Stimulated activated naive B cell treated with anti-CD40 and anti-IgM and Interleukin-4, amounts not matched to agents 10 μg/mL and 1 μg/mL and 100 μg/mL, for 72 hours (primary cell): ENCODE data around the gene PRR3.
A peak's percentile ranks its signal among the peaks of the same experiment; 100 is the strongest.

Experiments used
- ATAC-seq, 2 donors: fragments of 150-1000 bp; cut with Tn5 transposase; replicated peaks; 2 replicates each; pipeline ENCODE4 v1.10.0; 2021; ENCODE audit warnings: moderate library complexity in 1 of 2
- DNase-seq: peaks from one replicate; pipeline ENCODE4 v3.0.0; 2021
- H3K27ac Mint-ChIP-seq: one replicate; pipeline ENCODE4 v1.8.0; 2022; ENCODE audit warnings: mild to moderate bottlenecking, mixed read lengths
- H3K27me3 Mint-ChIP-seq, 2 donors: one replicate each; pipeline ENCODE4 v1.8.0; 2022; ENCODE audit warnings: mixed read lengths in 2 of 2
- H3K36me3 Mint-ChIP-seq, 2 donors: one replicate each; pipeline ENCODE4 v1.8.0; 2022; ENCODE audit warnings: mixed read lengths in 2 of 2, mild to moderate bottlenecking in 1 of 2
- H3K4me1 Mint-ChIP-seq, 2 donors: one replicate each; pipeline ENCODE4 v1.8.0; 2022; ENCODE audit warnings: mixed read lengths in 2 of 2, mild to moderate bottlenecking in 1 of 2
- H3K4me3 Mint-ChIP-seq, 2 donors: one replicate each; pipeline ENCODE4 v1.8.0; 2022; ENCODE audit warnings: mild to moderate bottlenecking in 2 of 2, mixed read lengths in 2 of 2, moderate library complexity in 1 of 2
- H3K9me3 Mint-ChIP-seq, 2 donors: one replicate each; pipeline ENCODE4 v1.8.0; 2022; ENCODE audit warnings: mixed read lengths in 2 of 2, mild to moderate bottlenecking in 1 of 2

The PRR3 gene

GRCh38 chr6:30600451-30600961, 43.4 kb downstream of the PRR3 start:
- no peaks in the 10 kb centered on the region for H3K27me3 Mint-ChIP-seq
- DNase-seq (no peak), ATAC-seq (no peak)
- H3K4me3 Mint-ChIP-seq: peak overlapping the region in 1 of 2 donors; percentile 13
- peak overlapping the region; percentile 51 for H3K27ac Mint-ChIP-seq
- H3K36me3 Mint-ChIP-seq: peaks cover 44 to 64% of the 10 kb centered on the region in 2 donors
- H3K9me3 Mint-ChIP-seq: no peaks in the 10 kb centered on the region
- peaks cover 19 to 36% of the 10 kb centered on the region in 2 donors for H3K4me1 Mint-ChIP-seq

DNA sequence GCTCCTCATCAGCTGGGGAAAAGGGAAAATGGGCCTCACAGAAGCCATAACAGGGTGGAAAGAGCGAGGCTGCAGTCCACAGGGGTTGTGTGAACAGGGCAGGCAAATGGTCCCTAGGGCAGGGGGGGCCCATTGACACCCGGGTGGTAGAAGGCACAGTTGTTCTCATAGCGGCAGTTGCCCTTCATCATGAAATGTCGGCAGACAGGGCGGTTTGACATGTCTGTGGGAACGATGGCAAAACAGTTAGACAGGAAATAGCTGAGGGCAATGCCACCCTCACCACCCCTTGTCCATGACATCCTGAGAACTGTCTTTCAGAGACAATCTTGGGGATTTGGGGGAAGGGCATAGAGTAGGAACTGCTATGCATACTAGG, 44.3 kb downstream of the PRR3 start:
- no peak for DNase-seq
- Mint-ChIP-seq H3K9me3 (no peaks in the 10 kb centered on the region), H3K4me1 (peaks cover 19 to 41% of the 10 kb centered on the region in 2 donors), H3K27me3 (no peaks in the 10 kb centered on the region), H3K36me3 (peaks cover 51 to 69% of the 10 kb centered on the region in 2 donors), H3K4me3 (no peak overlapping the region), H3K27ac (peak overlapping the region; percentile 69)
- no peak for ATAC-seq

GRCh38 chr6:30601815-30602641, 44.9 kb downstream of the PRR3 start:
- no peak for ATAC-seq
- no peaks in the 10 kb centered on the region for H3K9me3 Mint-ChIP-seq
- peaks cover 19 to 39% of the 10 kb centered on the region in 2 donors for H3K4me1 Mint-ChIP-seq
- no peak for DNase-seq
- peak overlapping the region in 1 of 2 donors; percentile 52 for H3K4me3 Mint-ChIP-seq
- H3K27me3 Mint-ChIP-seq: no peaks in the 10 kb centered on the region
- H3K36me3 Mint-ChIP-seq: peaks cover 54 to 72% of the 10 kb centered on the region in 2 donors
- peak overlapping the region; percentile 69 for H3K27ac Mint-ChIP-seq

DNA sequence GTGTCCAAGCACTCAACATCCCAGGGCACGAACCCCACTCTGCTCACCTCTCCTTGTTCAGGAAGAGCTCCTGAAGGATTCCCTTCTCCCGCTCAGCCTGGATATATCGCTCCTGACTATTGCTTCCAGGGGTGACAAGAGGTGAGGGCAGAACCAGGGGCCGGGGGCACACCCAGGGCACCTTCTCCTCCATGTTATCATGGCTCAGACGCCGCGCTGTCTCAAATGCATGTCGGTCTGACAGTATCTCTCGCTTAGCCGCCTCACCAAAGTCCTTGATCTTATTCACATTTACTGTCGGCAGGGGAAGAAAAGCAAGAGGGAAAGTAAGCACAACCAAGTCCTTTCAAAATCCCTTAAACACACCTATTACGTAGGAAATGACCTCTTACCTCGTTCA, 46.9 kb downstream of the PRR3 start:
- Mint-ChIP-seq H3K4me1 (peaks cover 16 to 36% of the 10 kb centered on the region in 2 donors), H3K4me3 (no peak overlapping the region), H3K36me3 (peaks cover 62 to 79% of the 10 kb centered on the region in 2 donors), H3K27ac (peak overlapping the region; percentile 87), H3K9me3 (no peaks in the 10 kb centered on the region), H3K27me3 (no peaks in the 10 kb centered on the region)
- DNase-seq (no peak), ATAC-seq (no peak)

GRCh38 chr6:30610065-30610464, 53.0 kb downstream of the PRR3 start:
- Mint-ChIP-seq H3K36me3 (peaks cover 55 to 65% of the 10 kb centered on the region in 2 donors), H3K9me3 (no peaks in the 10 kb centered on the region), H3K27me3 (no peaks in the 10 kb centered on the region)

GRCh38 chr6:30611150-30611855, 54.2 kb downstream of the PRR3 start:
- Mint-ChIP-seq H3K36me3 (peaks cover 57 to 68% of the 10 kb centered on the region in 2 donors), H3K4me1 (peaks cover 39 to 73% of the 10 kb centered on the region in 2 donors)

More at GRCh38 chr6:30610065-30610464, 53.0 kb downstream of the PRR3 start:
- Mint-ChIP-seq H3K27ac (no peak overlapping the region), H3K4me3 (no peak overlapping the region), H3K4me1 (peaks cover 33 to 67% of the 10 kb centered on the region in 2 donors)
- no peak for ATAC-seq
- no peak for DNase-seq

DNA sequence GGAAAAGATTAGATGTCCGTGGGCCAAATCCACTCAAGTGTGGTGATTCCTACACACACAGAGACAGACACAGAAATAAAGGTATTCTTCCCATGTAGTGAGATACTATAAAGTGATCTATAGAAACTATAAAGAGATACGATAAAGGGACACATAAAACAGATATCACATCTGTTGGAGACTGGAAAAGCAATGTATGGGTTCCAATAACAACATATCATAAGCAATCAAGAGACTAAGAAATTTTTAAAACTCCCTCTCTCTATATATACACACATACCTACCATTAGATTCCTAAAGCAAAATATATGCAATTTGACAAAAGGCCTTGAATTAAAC, 54.7 kb downstream of the PRR3 start:
- peak overlapping the region; percentile 37 for H3K27ac Mint-ChIP-seq
- DNase-seq (no peak), ATAC-seq (no peak)
- H3K9me3 Mint-ChIP-seq: no peaks in the 10 kb centered on the region
- H3K4me3 Mint-ChIP-seq: no peak overlapping the region
- H3K36me3 Mint-ChIP-seq: peaks cover 57 to 68% of the 10 kb centered on the region in 2 donors
- no peaks in the 10 kb centered on the region for H3K27me3 Mint-ChIP-seq
- peaks cover 39 to 74% of the 10 kb centered on the region in 2 donors for H3K4me1 Mint-ChIP-seq

More at GRCh38 chr6:30611150-30611855, 54.2 kb downstream of the PRR3 start:
- DNase-seq: no peak
- no peak for ATAC-seq
- Mint-ChIP-seq H3K4me3 (peak overlapping the region in 1 of 2 donors; percentile 12), H3K9me3 (no peaks in the 10 kb centered on the region), H3K27ac (peak overlapping the region; percentile 67), H3K27me3 (no peaks in the 10 kb centered on the region)

DNA sequence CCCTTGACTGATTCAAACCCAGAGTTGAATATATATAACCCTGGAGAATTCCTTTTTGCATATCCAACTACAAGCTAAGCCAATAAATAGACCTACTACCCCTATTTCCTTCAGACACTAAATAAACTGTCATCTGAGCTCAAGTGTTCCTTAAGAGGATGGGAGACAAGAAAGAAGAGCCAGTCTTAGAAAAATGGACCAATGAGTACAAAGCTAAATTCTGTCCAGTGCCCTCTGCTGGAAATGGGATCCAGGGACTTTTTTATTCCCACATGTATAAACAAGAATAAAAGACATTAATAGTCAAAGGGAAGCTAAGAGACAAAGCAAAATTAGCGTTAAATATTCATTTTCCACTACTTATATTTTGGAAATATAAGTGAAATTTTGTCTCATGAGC, 55.1 kb downstream of the PRR3 start:
- H3K27ac Mint-ChIP-seq: peak overlapping the region; percentile 37
- DNase-seq: no peak
- H3K27me3 Mint-ChIP-seq: peaks cover 0 to 4% of the 10 kb centered on the region in 2 donors
- ATAC-seq: no peak
- no peak overlapping the region for H3K4me3 Mint-ChIP-seq
- peaks cover 0 to 1% of the 10 kb centered on the region in 2 donors for H3K9me3 Mint-ChIP-seq
- H3K36me3 Mint-ChIP-seq: peaks cover 61 to 72% of the 10 kb centered on the region in 2 donors
- peaks cover 43 to 78% of the 10 kb centered on the region in 2 donors for H3K4me1 Mint-ChIP-seq

DNA sequence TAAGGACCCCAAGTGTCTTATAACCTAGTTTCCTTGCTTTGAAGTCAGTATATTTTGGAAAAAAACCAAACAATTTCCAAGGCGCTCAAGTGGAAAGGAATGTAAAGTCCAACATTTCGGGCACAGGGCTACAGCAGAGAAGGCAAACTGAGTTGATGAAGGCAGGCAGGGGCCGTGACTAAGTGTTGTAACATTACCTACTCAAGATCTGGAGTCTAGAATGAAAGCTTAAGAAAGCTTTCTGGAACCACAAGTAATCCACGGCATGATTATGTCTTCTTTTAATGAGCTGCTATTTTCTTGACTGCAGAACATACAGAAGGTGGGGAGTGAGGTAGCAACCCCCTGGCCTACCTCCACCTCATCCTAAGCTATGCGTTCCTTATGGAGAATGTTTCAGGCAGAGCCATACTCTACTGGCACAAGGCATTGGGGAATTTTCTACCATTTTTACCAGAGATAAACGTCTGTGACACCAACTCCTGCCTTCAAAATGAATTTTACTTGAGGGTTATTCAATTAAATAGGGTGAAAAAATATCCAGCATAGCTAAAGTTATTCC, 55.7 kb downstream of the PRR3 start:
- Mint-ChIP-seq H3K27ac (peak overlapping the region; percentile 47), H3K9me3 (peaks cover 0 to 1% of the 10 kb centered on the region in 2 donors), H3K4me3 (no peak overlapping the region), H3K4me1 (peaks cover 39 to 75% of the 10 kb centered on the region in 2 donors), H3K27me3 (peaks cover 0 to 4% of the 10 kb centered on the region in 2 donors), H3K36me3 (peaks cover 59 to 72% of the 10 kb centered on the region in 2 donors)
- DNase-seq: no peak
- ATAC-seq: no peak
